BJ (cell line): Measurements from ENCODE around the gene PTPRCAP. TPM values are rescaled to one million over a fixed set of nuclear protein-coding genes. Genes with fewer than 3 reads are reported as not detected.
"Not testable (repeated sequence)": the region's sequence is repeated elsewhere in the genome, so short reads cannot be mapped to it uniquely, and the experiment has no call there.

Experiments
- CTCF ChIA-PET: fragments of 350-600 bp; formaldehyde crosslinking; extraction: SDS; loops from one replicate; lab custom pipeline; 2021; ENCODE audit warnings: antibody characterized with exemption, inconsistent platforms; lab: Yijun Ruan, JAX
- POLR2A ChIA-PET: fragments of 300-600 bp; sonication (Branson Sonifier 250); formaldehyde crosslinking; extraction: SDS; loops from one replicate; lab custom pipeline; 2021; ENCODE audit warnings: antibody characterized with exemption; lab: Charles Lee
- DNase-seq: peaks from one replicate; pipeline ENCODE4 v3.0.0-alpha.2; 2011; ENCODE audit warnings: low read depth
- H3K27me3 ChIP-seq: 2 replicates; pipeline ENCODE4 v1.6.0; 2011; ENCODE audit warnings: low read length; ENCODE audit not compliant: control insufficient read depth, insufficient read depth
- H3K36me3 ChIP-seq: 2 replicates; pipeline ENCODE4 v1.5.1; 2011; ENCODE audit warnings: low read length; ENCODE audit not compliant: control insufficient read depth, insufficient read depth
- H3K4me3 ChIP-seq: 2 replicates; pipeline ENCODE4 v1.5.1; 2011; ENCODE audit warnings: low read depth, mild to moderate bottlenecking, control low read depth, low read length
- CTCF ChIP-seq: IDR thresholded peaks from 2 replicates; pipeline ENCODE4 v1.5.1; 2011; ENCODE audit warnings: low read depth, mild to moderate bottlenecking, control low read depth, inconsistent platforms, low read length, moderate library complexity; ENCODE audit not compliant: insufficient read depth
- polyA minus RNA-seq: library from RNA; depleted of rRNA, polyadenylated mRNA; stranded (reverse); fragments of >200 nt; gene quantifications from 2 replicates; pipeline ENCODE4 v1.2.3, GENCODE V29; 2011; rRNA and poly(A)+ RNA removed
- polyA plus RNA-seq: library from polyadenylated mRNA; depleted of rRNA; stranded (reverse); fragments of >200 nt; gene quantifications from 2 replicates; pipeline ENCODE4 v1.2.3, GENCODE V29; 2011; rRNA removed

PTPRCAP gene
- polyA plus RNA-seq (0.27 and 0.43 TPM in 2 replicates), polyA minus RNA-seq (not detected in 2 replicates)

GRCh38 chr11:67437082-67437808, at the start of gene PTPRCAP:
PTPRCAP (minus strand) TSS chr11:67437682; CDS start chr11:67437619, 63 bp downstream.
- H3K27me3 ChIP-seq, result no peaks in the 10 kb centered on the region
- H3K4me3 ChIP-seq, result no peak within 1 kb of the TSS
- ChIA-PET POLR2A (no interaction called here), CTCF (no interaction called here)
- peaks cover 39% of the 10 kb centered on the region for H3K36me3 ChIP-seq
- no peak for DNase-seq
- no peak for TF ChIP-seq CTCF

- no peak for DNase-seq
- Histone ChIP-seq H3K4me3 (no peak overlapping the region), H3K36me3 (peaks cover 18% of the 10 kb centered on the region), H3K27me3 (no peaks in the 10 kb centered on the region)
- POLR2A ChIA-PET, result no interaction called here
- no peak for TF ChIP-seq CTCF
- CTCF ChIA-PET, result no interaction called here
These were observed 49.2 kb upstream of the PTPRCAP start for GRCh38 chr11:67486481-67487195.

- DNase-seq, H3K4me3 ChIP-seq, CTCF ChIA-PET, H3K27me3 ChIP-seq, POLR2A ChIA-PET: not testable (repeated sequence)
- H3K36me3 ChIP-seq, result peaks cover 16% of the 10 kb centered on the region
These were observed 48.4 kb upstream of the PTPRCAP start for GRCh38 chr11:67485873-67486361.

- ChIA-PET CTCF (no interaction called here), POLR2A (no interaction called here)
These were observed 47.4 kb upstream of the PTPRCAP start for GRCh38 chr11:67484847-67485311.

More at GRCh38 chr11:67484847-67485311, 47.4 kb upstream of the PTPRCAP start:
- TF ChIP-seq CTCF, result no peak
- Histone ChIP-seq H3K27me3 (no peaks in the 10 kb centered on the region), H3K36me3 (peaks cover 8% of the 10 kb centered on the region), H3K4me3 (no peak overlapping the region)
- no peak for DNase-seq
